H1 (cell line): ENCODE measurements around the gene CD48. TPM values are rescaled to one million over a fixed set of nuclear protein-coding genes. Genes with fewer than 3 reads are reported as not detected.

ENCODE experiments used
- CTCF ChIA-PET: fragments of 300-600 bp; sonication (Branson Sonifier 250); formaldehyde crosslinking; loops from one replicate; lab custom pipeline; 2021; ENCODE audit not compliant: partially characterized antibody; lab: Charles Lee
- POLR2A ChIA-PET: fragments of 300-600 bp; sonication (Branson Sonifier 250); formaldehyde crosslinking; loops from one replicate; lab custom pipeline; 2021; ENCODE audit warnings: inconsistent platforms; ENCODE audit not compliant: partially characterized antibody; lab: Charles Lee
- DNase-seq, 2 experiments: peaks; one replicate each; pipeline versions ENCODE4 v3.0.0 to v3.0.0-alpha.2; 2010 to 2022; ENCODE audit warnings: low spot score in 2 of 2, low read depth in 1 of 2, mixed read lengths in 1 of 2
- FAIRE-seq: peaks from 2 replicates; lab custom pipeline; 2011; peaks lifted over from hg19 to GRCh38; lab: Jason Lieb, UNC
- H2AFZ ChIP-seq: 2 replicates; pipeline ENCODE4 v1.8.1; 2012; ENCODE audit warnings: low read length, inconsistent platforms
- H2AK5ac ChIP-seq: 2 replicates; pipeline ENCODE4 v1.6.1; 2013; ENCODE audit warnings: low read depth, low read length
- H2BK120ac ChIP-seq: replicated peaks from 2 replicates; pipeline ENCODE3; 2013; ENCODE audit warnings: low read depth, low read length, inconsistent platforms
- H2BK12ac ChIP-seq: 2 replicates; pipeline ENCODE4 v1.6.1; 2013; ENCODE audit warnings: low read depth, low read length
- H2BK15ac ChIP-seq: 2 replicates; pipeline ENCODE4 v1.6.1; 2013; ENCODE audit warnings: low read length
- H2BK20ac ChIP-seq: 2 replicates; pipeline ENCODE4 v1.6.1; 2013; ENCODE audit warnings: low read length
- H2BK5ac ChIP-seq: 2 replicates; pipeline ENCODE4 v1.6.1; 2013; ENCODE audit warnings: low read depth, low read length
- H3K14ac ChIP-seq: 2 replicates; pipeline ENCODE4 v1.6.1; 2013; ENCODE audit warnings: inconsistent platforms; ENCODE audit not compliant: insufficient read length
- H3K18ac ChIP-seq: 2 replicates; pipeline ENCODE4 v1.6.1; 2013; ENCODE audit warnings: low read length; ENCODE audit errors: extremely low read depth
- H3K23ac ChIP-seq: 2 replicates; pipeline ENCODE4 v1.6.1; 2013; ENCODE audit warnings: inconsistent platforms; ENCODE audit not compliant: insufficient read length
- H3K23me2 ChIP-seq: 2 replicates; pipeline ENCODE4 v1.6.1; 2013; ENCODE audit warnings: low read depth, low read length
- H3K27ac ChIP-seq: 2 replicates; pipeline ENCODE4 v1.6.1; 2011; ENCODE audit warnings: low read depth, low read length, inconsistent platforms
- H3K27me3 ChIP-seq, 4 experiments: replicated peaks in 1 of 4; 1 replicate in 1 of 4; 2 replicates in 3 of 4; pipeline versions ENCODE4 v1.6.1 to v1.8.1; 2011 to 2013; ENCODE audit warnings: low read length in 3 of 4, mild to moderate bottlenecking in 3 of 4, inconsistent platforms in 2 of 4, mixed read lengths in 2 of 4, moderate library complexity in 1 of 4; ENCODE audit not compliant: control insufficient read depth in 3 of 4, insufficient read depth in 3 of 4; ENCODE audit errors: extremely low read depth in 1 of 4
- H3K36me3 ChIP-seq, 4 experiments: 2 replicates each; pipeline versions ENCODE4 v1.6.1 to v1.8.1; 2011 to 2013; ENCODE audit warnings: mild to moderate bottlenecking in 4 of 4, low read length in 3 of 4, moderate library complexity in 2 of 4, control low read depth in 1 of 4, inconsistent platforms in 1 of 4; ENCODE audit not compliant: insufficient read depth in 4 of 4, control insufficient read depth in 2 of 4
- H3K4ac ChIP-seq: replicated peaks from 2 replicates; pipeline ENCODE3; 2013; ENCODE audit warnings: low read length, low read depth, mixed read lengths, inconsistent platforms; ENCODE audit not compliant: insufficient read length
- H3K4me1 ChIP-seq, 4 experiments: replicated peaks in 1 of 4; 1 replicate in 1 of 4; 2 replicates in 3 of 4; pipeline versions ENCODE4 v1.6.1 to v1.8.1; 2011 to 2013; ENCODE audit warnings: low read length in 3 of 4, inconsistent platforms in 2 of 4, mixed read lengths in 1 of 4; ENCODE audit not compliant: insufficient read depth in 4 of 4, control insufficient read depth in 3 of 4
- H3K4me2 ChIP-seq, 2 experiments: 2 replicates each; pipeline versions ENCODE4 v1.6.1 to v1.8.1; 2011 to 2013; ENCODE audit warnings: low read depth in 2 of 2, low read length in 2 of 2, control low read depth in 1 of 2, inconsistent platforms in 1 of 2, mild to moderate bottlenecking in 1 of 2; ENCODE audit not compliant: insufficient read depth in 1 of 2
- H3K4me3 ChIP-seq, 4 experiments: fragments of 200-600, 300-600 bp in 1 of 4; sonication (generic), shearing (Covaris generic), sonication (Bioruptor Twin) in 1 of 4; 2 replicates each; pipeline versions ENCODE4 v1.5.1 to v1.8.1; 2011 to 2016; ENCODE audit warnings: low read length in 4 of 4, low read depth in 3 of 4, control low read depth in 2 of 4, inconsistent platforms in 2 of 4, mild to moderate bottlenecking in 2 of 4, mixed read lengths in 1 of 4, moderate library complexity in 1 of 4; ENCODE audit not compliant: insufficient read depth in 2 of 4; ENCODE audit errors: extremely low read depth in 1 of 4
- H3K56ac ChIP-seq: replicated peaks from 2 replicates; pipeline ENCODE3; 2013; ENCODE audit warnings: low read depth, mild to moderate bottlenecking, mixed read lengths, low read length, inconsistent platforms; ENCODE audit not compliant: insufficient read length
- H3K79me1 ChIP-seq: 2 replicates; pipeline ENCODE4 v1.6.1; 2013; ENCODE audit warnings: low read depth, low read length, control low read depth
- H3K79me2 ChIP-seq, 2 experiments: 2 replicates each; pipeline versions ENCODE4 v1.6.1 to v1.8.1; 2012 to 2013; ENCODE audit warnings: low read length in 2 of 2, mild to moderate bottlenecking in 2 of 2, inconsistent platforms in 1 of 2; ENCODE audit not compliant: insufficient read depth in 2 of 2, control insufficient read depth in 1 of 2
- H3K9ac ChIP-seq, 4 experiments: replicated peaks in 1 of 4; 1 replicate in 1 of 4; 2 replicates in 3 of 4; pipeline versions ENCODE4 v1.6.1 to v1.8.1; 2011 to 2013; ENCODE audit warnings: low read depth in 3 of 4, low read length in 3 of 4, control low read depth in 2 of 4, mild to moderate bottlenecking in 2 of 4, moderate library complexity in 2 of 4, inconsistent platforms in 1 of 4; ENCODE audit errors: extremely low read depth in 1 of 4
- H3K9me3 ChIP-seq, 2 experiments: 2 replicates each; pipeline versions ENCODE4 v1.6.1 to v1.8.1; 2012 to 2013; ENCODE audit warnings: mild to moderate bottlenecking in 2 of 2, moderate library complexity in 2 of 2, control low read depth in 1 of 2, inconsistent platforms in 1 of 2, low read depth in 1 of 2, low read length in 1 of 2, mixed read lengths in 1 of 2; ENCODE audit not compliant: insufficient read depth in 2 of 2
- H4K20me1 ChIP-seq, 2 experiments: replicated peaks in 1 of 2; 2 replicates each; pipeline versions ENCODE3 to v1.8.1; 2011 to 2013; ENCODE audit warnings: inconsistent platforms in 2 of 2, low read length in 2 of 2, mild to moderate bottlenecking in 1 of 2; ENCODE audit not compliant: insufficient read depth in 2 of 2, control insufficient read depth in 1 of 2
- H4K5ac ChIP-seq: 2 replicates; pipeline ENCODE4 v1.6.1; 2013; ENCODE audit warnings: low read length, low read depth, mixed read lengths, inconsistent platforms; ENCODE audit not compliant: insufficient read length
- H4K8ac ChIP-seq: 2 replicates; pipeline ENCODE4 v1.8.0; 2013; ENCODE audit warnings: mild to moderate bottlenecking, moderate library complexity, low read length, inconsistent platforms; ENCODE audit not compliant: insufficient read depth; ENCODE audit errors: extremely low read depth
- H4K91ac ChIP-seq: replicated peaks from 2 replicates; pipeline ENCODE3; 2013; ENCODE audit warnings: low read length, mixed read lengths, inconsistent platforms; ENCODE audit not compliant: insufficient read length
- KDM1A ChIP-seq: fragments of 200-600, 300-600 bp; sonication (generic); IDR thresholded peaks from 2 replicates; pipeline ENCODE4 v1.7.1; 2016; ENCODE audit warnings: mild to moderate bottlenecking, low read length, borderline replicate concordance
- SAP30 ChIP-seq: fragments of 300-600 bp; sonication (generic); IDR thresholded peaks from 2 replicates; pipeline ENCODE4 v1.7.1; 2012; ENCODE audit warnings: low read length, moderate library complexity, mild to moderate bottlenecking, inconsistent platforms; ENCODE audit not compliant: insufficient read depth, insufficient replicate concordance
- WGBS, 2 experiments: shearing (Covaris generic) in 1 of 2; methylation state at CpG; one replicate each; pipeline versions ENCODE4 v1.1.6 to v1.1.7; 2013 to 2015; ENCODE audit warnings: low lambda C conversion rate in 2 of 2, mixed read lengths in 2 of 2, inconsistent platforms in 1 of 2, low coverage in 1 of 2, missing lambda C conversion rate in 1 of 2; ENCODE audit not compliant: insufficient replicate concordance in 2 of 2, insufficient coverage in 1 of 2, insufficient read length in 1 of 2; ENCODE audit errors: extremely low coverage in 1 of 2, missing lambda C conversion rate in 1 of 2; 5-methylcytosine and 5-hydroxymethylcytosine counted together
- polyA plus RNA-seq, 7 experiments: library from polyadenylated mRNA; depleted of rRNA in 3 of 7; stranded (reverse) in 5 of 7; unstranded in 2 of 7; fragments of >200 nt in 5 of 7; fragments of 200-250 nt in 2 of 7; gene quantifications; 1 replicate in 5 of 7; 2 replicates in 1 of 7; 4 replicates in 1 of 7; pipeline versions ENCODE4 v1.2.1 to v1.2.3, GENCODE V29; 2011 to 2013; ENCODE audit warnings: missing spikeins in 2 of 7, mixed read lengths in 2 of 7
- total RNA-seq: library from RNA; stranded (reverse); fragmentation: NEBNext Ultra II Directional; extraction: Animal tissue kit (Norgen Biotek cat#: 25700); gene quantifications from 2 replicates; pipeline ENCODE4 v1.2.1, GENCODE V29; 2021
- TF ChIP-seq, protein P1 (sequence below): IDR thresholded peaks from 2 replicates; pipeline ENCODE4 v1.6.1; 2012; ENCODE audit warnings: inconsistent platforms

The CD48 gene
- total and polyA plus RNA-seq, 2 of the 8 experiments (the other 6 are each of a cell fraction or from before 2014, with no cell fraction given), result 0.08 TPM; not detected in 1

DNA sequence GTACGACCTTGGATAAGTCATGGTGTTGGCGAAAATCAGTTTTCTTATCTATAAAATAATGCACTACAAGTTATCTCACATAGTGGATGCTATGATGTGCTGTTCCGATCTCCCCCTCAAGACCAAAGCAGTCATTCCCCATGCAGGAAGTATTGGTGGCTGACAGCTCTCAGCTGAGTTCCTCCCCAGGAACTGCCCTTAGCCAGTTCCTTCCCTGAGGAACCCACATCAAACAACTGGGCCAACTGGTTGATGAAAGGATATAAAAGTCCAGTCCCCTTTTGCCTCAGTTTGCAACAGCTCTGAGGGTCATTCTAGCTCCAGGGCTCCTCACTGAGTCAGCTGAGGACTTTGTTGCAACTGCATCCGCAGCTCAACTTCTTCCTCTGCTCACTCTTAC, 48.7 kb downstream of the CD48 start:
- ChIA-PET POLR2A (no interaction called here), CTCF (interaction anchor here (0.8 to 5.7 kb wide), 6 partner anchors 9 to 107 kb away, joined by 3 to 32 read pairs (median 4); no protein-coding TSS in a partner anchor)
- Histone ChIP-seq H3K4me3 (no peak overlapping the region), H3K14ac (no peak overlapping the region), H3K36me3 (no peaks in the 10 kb centered on the region), H2AFZ (peak overlapping the region; percentile 66), H4K20me1 (no peaks in the 10 kb centered on the region), H3K79me1 (no peaks in the 10 kb centered on the region), H3K4ac (peak overlapping the region; percentile 72), H4K5ac (no peak overlapping the region), H4K8ac (no peak overlapping the region), H3K9ac (no peak overlapping the region), H3K27ac (no peak overlapping the region), H2BK5ac (no peak overlapping the region), H4K91ac (peak overlapping the region; percentile 78), H2AK5ac (no peak overlapping the region), H3K27me3 (no peaks in the 10 kb centered on the region), H2BK15ac (no peak overlapping the region; the same call in 1 of the 2 replicates), H2BK12ac (peak overlapping the region; percentile 55; the same call in 1 of the 2 replicates), H3K4me1 (peaks cover 0 to 12% (median 0%) of the 10 kb centered on the region in 4 experiments; a peak in 1 of 7 replicates), H3K79me2 (no peaks in the 10 kb centered on the region), H3K56ac (no peak overlapping the region), H3K9me3 (peaks cover 0 to 2% of the 10 kb centered on the region in 2 experiments; a peak in 1 of 4 replicates), H3K18ac (peak overlapping the region; percentile 64; the same call in 1 of the 2 replicates), H2BK120ac (peak overlapping the region; percentile 88), H3K23me2 (no peaks in the 10 kb centered on the region), H3K4me2 (no peak overlapping the region), H3K23ac (no peak overlapping the region), H2BK20ac (no peak overlapping the region)
- WGBS, 2 experiments, result 87% methylated on average over 4 of the region's 4 CpGs; no CpG with 5 or more reads in 1 of the 2 experiments
- FAIRE-seq, result no peak
- no peak for DNase-seq
- TF ChIP-seq SAP30 (no peak), KDM1A (no peak)
- TF ChIP-seq, protein P1, sequence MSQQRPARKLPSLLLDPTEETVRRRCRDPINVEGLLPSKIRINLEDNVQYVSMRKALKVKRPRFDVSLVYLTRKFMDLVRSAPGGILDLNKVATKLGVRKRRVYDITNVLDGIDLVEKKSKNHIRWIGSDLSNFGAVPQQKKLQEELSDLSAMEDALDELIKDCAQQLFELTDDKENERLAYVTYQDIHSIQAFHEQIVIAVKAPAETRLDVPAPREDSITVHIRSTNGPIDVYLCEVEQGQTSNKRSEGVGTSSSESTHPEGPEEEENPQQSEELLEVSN, result no peak
